Measurements from ENCODE around the gene METRNL.
"Not testable (repeated sequence)": the region's sequence is repeated elsewhere in the genome, so short reads cannot be mapped to it uniquely, and the experiment has no call there.

The METRNL gene

GRCh38 chr17:83041305-83041704 is 38.1 kb upstream of the METRNL start:
- peaks cover 16 to 24% (median 19%) of the 10 kb centered on the region in 3 donors for H3K36me3 ChIP-seq
- H3K27me3 ChIP-seq, result no peaks in the 10 kb centered on the region
- TF ChIP-seq, protein P1, sequence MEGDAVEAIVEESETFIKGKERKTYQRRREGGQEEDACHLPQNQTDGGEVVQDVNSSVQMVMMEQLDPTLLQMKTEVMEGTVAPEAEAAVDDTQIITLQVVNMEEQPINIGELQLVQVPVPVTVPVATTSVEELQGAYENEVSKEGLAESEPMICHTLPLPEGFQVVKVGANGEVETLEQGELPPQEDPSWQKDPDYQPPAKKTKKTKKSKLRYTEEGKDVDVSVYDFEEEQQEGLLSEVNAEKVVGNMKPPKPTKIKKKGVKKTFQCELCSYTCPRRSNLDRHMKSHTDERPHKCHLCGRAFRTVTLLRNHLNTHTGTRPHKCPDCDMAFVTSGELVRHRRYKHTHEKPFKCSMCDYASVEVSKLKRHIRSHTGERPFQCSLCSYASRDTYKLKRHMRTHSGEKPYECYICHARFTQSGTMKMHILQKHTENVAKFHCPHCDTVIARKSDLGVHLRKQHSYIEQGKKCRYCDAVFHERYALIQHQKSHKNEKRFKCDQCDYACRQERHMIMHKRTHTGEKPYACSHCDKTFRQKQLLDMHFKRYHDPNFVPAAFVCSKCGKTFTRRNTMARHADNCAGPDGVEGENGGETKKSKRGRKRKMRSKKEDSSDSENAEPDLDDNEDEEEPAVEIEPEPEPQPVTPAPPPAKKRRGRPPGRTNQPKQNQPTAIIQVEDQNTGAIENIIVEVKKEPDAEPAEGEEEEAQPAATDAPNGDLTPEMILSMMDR (IDR thresholded peaks at IDR 0.05), result no peak
- no peak overlapping the region for H3K4me3 ChIP-seq
- peaks cover 0 to 18% (median 6%) of the 10 kb centered on the region in 3 donors for H3K9me3 ChIP-seq
- no peak for DNase-seq
- no peaks in the 10 kb centered on the region for H3K4me1 ChIP-seq
- H3K27ac ChIP-seq, result no peak overlapping the region
- intact Hi-C loops (cut with DNase I; ENCODE audit: low total_unique reads), result loop anchor here (10.0 kb wide), 1 partner anchor 77 kb away; no protein-coding TSS in a partner anchor

GRCh38 chr17:83042522-83043158 is 36.8 kb upstream of the METRNL start:
- Histone ChIP-seq H3K4me3 (no peak overlapping the region), H3K36me3 (peaks cover 8 to 26% (median 19%) of the 10 kb centered on the region in 3 donors), H3K4me1 (no peaks in the 10 kb centered on the region), H3K9me3 (peaks cover 0 to 18% (median 6%) of the 10 kb centered on the region in 3 donors), H3K27ac (no peak overlapping the region), H3K27me3 (no peaks in the 10 kb centered on the region)
- intact Hi-C loops (cut with DNase I; ENCODE audit: low total_unique reads), result loop anchor here (10.0 kb wide), 1 partner anchor 78 kb away; no protein-coding TSS in a partner anchor
- TF ChIP-seq, protein P1 (IDR thresholded peaks at IDR 0.05), result no peak
- no peak for DNase-seq

- H3K36me3 ChIP-seq, result peaks cover 8 to 26% (median 19%) of the 10 kb centered on the region in 3 donors
- intact Hi-C loops (cut with DNase I; ENCODE audit: low total_unique reads), result loop anchor here (10.0 kb wide), 1 partner anchor 80 kb away; no protein-coding TSS in a partner anchor
Measured at GRCh38 chr17:83044479-83044878, 34.9 kb upstream of the METRNL start.

DNA sequence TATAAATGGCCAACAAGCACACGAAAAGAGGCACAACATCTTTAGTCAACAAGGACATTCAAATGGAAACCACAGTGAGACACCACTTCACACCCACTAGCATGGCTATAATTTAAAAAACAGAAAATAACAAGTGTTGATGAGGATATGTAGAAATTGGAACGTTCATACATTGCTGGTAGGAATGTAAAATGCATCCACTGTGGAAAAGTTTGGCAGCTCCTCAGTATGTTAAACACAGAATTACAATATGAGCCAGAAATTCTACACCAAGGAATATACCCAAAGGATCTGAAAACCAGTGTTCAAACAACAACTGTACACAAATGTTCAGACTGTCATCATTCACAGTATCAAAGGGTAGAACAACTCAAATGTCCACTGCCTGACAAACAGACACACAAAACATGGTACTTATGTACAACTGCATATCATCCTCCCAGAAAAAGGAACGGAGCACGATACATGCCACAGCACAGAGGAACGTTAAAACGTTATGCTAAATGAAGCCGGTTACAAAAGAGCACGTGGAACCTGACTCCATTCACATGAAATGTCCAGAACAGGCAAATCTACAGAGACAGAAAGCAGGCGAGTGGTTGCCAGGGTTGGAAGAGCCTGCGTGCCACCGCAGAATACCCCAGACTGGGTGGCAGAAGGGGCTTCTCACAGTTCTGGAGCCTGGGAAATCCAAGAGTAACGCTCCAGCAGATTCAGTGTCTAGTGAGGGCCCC is 32.8 kb upstream of the METRNL start:
- H3K27ac ChIP-seq, result no peak overlapping the region
- H3K27me3 ChIP-seq, result no peaks in the 10 kb centered on the region
- intact Hi-C loops (cut with DNase I; ENCODE audit: low total_unique reads), result loop anchor here (10.0 kb wide), 1 partner anchor 82 kb away; no protein-coding TSS in a partner anchor
- peaks cover 8 to 20% (median 10%) of the 10 kb centered on the region in 3 donors for H3K36me3 ChIP-seq
- no peak for DNase-seq
- peaks cover 0 to 9% (median 7%) of the 10 kb centered on the region in 4 donors for H3K4me1 ChIP-seq
- TF ChIP-seq, protein P1 (IDR thresholded peaks at IDR 0.05), result no peak
- H3K4me3 ChIP-seq, result no peak overlapping the region
- H3K9me3 ChIP-seq, result peaks cover 0 to 11% (median 0%) of the 10 kb centered on the region in 3 donors

More at GRCh38 chr17:83044479-83044878, 34.9 kb upstream of the METRNL start:
- not testable (repeated sequence) for H3K27me3 ChIP-seq, H3K4me3 ChIP-seq, DNase-seq, H3K27ac ChIP-seq, H3K4me1 ChIP-seq
- peaks cover 0 to 18% (median 6%) of the 10 kb centered on the region in 3 donors for H3K9me3 ChIP-seq

- intact Hi-C loops (cut with DNase I; ENCODE audit: low total_unique reads), result loop anchor here (10.0 kb wide), 1 partner anchor 82 kb away; no protein-coding TSS in a partner anchor
- Histone ChIP-seq H3K4me3 (no peak overlapping the region), H3K4me1 (peaks cover 0 to 13% (median 9%) of the 10 kb centered on the region in 4 donors), H3K27ac (no peak overlapping the region), H3K9me3 (peaks cover 0 to 6% (median 0%) of the 10 kb centered on the region in 3 donors), H3K36me3 (peaks cover 5 to 15% (median 6%) of the 10 kb centered on the region in 3 donors), H3K27me3 (no peaks in the 10 kb centered on the region)
- DNase-seq, result no peak
- TF ChIP-seq, protein P1 (IDR thresholded peaks at IDR 0.05), result no peak
Measured at GRCh38 chr17:83047182-83047478, 32.3 kb upstream of the METRNL start.

DNA sequence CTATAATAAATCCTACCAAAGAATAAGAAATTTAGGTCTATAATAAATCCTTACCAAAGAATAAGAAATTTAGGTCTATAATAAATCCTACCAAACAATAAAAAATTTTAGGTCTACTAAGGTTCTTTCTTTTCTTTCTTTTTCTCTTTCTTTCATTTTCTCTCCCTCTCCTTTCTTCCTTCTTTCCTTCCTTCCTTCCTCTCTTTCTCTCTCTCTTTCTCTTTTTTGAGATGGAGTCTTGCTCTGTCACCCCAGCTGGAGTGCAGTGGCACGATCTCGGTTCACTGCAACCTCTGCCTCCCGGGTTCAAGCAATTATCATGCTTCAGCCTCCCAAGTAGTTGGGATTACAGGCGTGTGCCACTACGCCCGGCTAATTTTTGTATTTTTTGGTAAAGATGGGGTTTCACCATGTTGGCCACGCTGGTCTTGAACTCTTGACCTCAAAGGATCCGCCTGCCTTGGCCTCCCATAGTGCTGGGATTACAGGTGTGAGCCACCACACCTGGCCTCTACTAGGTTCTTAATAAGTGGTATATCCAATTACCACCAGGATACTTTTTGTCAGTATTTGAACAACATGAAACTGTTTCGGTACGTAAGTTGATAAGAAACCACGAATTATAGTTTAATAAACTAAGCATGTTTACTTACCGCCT is 31.5 kb upstream of the METRNL start:
- H3K9me3 ChIP-seq, DNase-seq: not testable (repeated sequence)
- intact Hi-C loops (cut with DNase I; ENCODE audit: low total_unique reads), result loop anchor here (10.0 kb wide), 1 partner anchor 83 kb away; no protein-coding TSS in a partner anchor

More for the DNA sequence above, 31.5 kb upstream of the METRNL start:
- H3K27me3 ChIP-seq, H3K4me3 ChIP-seq, H3K36me3 ChIP-seq: not testable (repeated sequence)
- Histone ChIP-seq H3K27ac (peak overlapping the region in 1 of 2 donors; percentile 57), H3K4me1 (peaks cover 0 to 16% (median 12%) of the 10 kb centered on the region in 4 donors)

Measured in tibial artery (tissue), 4 donors.